ENCODE results near the gene PLPP2.

The PLPP2 gene

GRCh38 chr19:308471-309205 lies 17.4 kb upstream of the PLPP2 start:
- no peak for DNase-seq (ENCODE audit: extremely low read depth, low read depth)
- TF ChIP-seq CTCF (IDR thresholded peaks at IDR 0.05; ENCODE audit: low read depth, low read length) = no peak

- no peak for TF ChIP-seq CTCF (IDR thresholded peaks at IDR 0.05; ENCODE audit: low read depth, low read length)
- DNase-seq (ENCODE audit: extremely low read depth, low read depth) = no peak
Observed at GRCh38 chr19:307793-308420, 16.7 kb upstream of the PLPP2 start.

- no peak for DNase-seq (ENCODE audit: extremely low read depth, low read depth)
- TF ChIP-seq CTCF (IDR thresholded peaks at IDR 0.05; ENCODE audit: low read depth, low read length) = no peak
Observed at GRCh38 chr19:307111-307531, 15.9 kb upstream of the PLPP2 start.

- no peak for DNase-seq (ENCODE audit: extremely low read depth, low read depth)
- no peak for TF ChIP-seq CTCF (IDR thresholded peaks at IDR 0.05; ENCODE audit: low read depth, low read length)
Observed at GRCh38 chr19:306151-306900, 15.1 kb upstream of the PLPP2 start.

- no peak for DNase-seq (ENCODE audit: extremely low read depth, low read depth)
- TF ChIP-seq CTCF (IDR thresholded peaks at IDR 0.05; ENCODE audit: low read depth, low read length) = no peak
Observed at GRCh38 chr19:305240-306150, 14.3 kb upstream of the PLPP2 start.

- no peak for TF ChIP-seq CTCF (IDR thresholded peaks at IDR 0.05; ENCODE audit: low read depth, low read length)
- DNase-seq (ENCODE audit: extremely low read depth, low read depth) = no peak
Observed at GRCh38 chr19:296476-297225, 5.4 kb upstream of the PLPP2 start.
